ENCODE results near the gene NOPCHAP1.

The NOPCHAP1 gene

DNA sequence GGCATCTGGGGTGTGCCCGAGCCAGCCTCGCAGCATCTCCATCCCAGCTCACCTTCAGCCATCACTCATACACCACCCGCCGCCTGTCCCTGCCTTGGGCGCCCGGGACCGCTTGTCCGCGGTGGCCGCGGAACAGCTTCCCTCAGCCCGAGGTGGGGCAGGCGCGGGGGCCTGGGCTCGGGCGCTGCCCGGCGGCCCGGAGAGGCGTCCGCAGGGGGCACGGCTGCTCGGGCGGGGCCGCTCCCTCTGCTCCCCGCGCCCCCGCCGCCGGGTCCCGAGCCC lies 28.5 kb upstream of the NOPCHAP1 start:
- peak; percentile 31 for ATAC-seq

DNA sequence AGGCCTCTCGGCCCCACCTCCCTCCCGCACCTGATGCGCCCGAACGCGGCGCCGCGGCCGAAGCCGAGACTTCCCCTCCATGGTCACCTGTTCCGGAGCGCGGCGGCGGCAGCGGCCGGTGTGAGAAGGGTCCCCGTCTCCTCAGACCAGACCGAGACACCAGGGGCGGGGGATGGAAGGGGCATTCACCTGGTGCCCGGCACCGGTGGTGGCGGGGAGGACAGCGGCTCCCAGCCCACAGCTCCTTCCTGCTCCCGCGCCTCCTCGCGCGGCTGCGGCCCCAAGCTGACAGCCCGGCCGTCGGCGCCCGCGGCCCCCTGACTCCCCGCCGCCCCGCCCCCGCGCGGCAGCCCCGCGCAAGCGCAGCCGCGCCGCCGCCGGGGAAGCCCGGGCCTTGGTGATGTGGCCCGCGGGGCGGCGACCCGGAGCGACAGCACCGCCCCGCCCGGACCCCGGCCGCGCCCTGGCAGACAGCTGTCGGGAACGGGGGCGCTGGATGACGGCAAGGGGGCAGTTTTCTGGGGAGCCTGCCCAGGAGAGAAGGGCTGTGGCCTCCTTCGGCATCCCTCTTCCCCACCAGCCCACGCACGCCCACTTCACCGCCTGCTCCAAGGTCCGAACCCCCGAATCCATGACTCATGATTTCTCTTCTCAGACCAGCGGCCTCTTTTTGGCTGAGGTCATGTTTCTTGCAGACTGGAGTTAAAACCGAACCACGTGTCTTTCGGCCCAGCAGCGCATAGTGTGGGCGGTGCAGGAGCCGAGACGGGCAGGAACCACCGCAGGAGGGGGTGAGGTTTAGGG lies 27.9 kb upstream of the NOPCHAP1 start, which contains the start of gene SLC41A2:
Gene SLC41A2 (minus strand): TSS at position 290 of the 804 bp plus-strand sequence. CDS start 29,763 bp downstream, outside the sequence.
- TF ChIP-seq GLIS3 (CRISPR knock-in tag; IDR thresholded peaks at IDR 0.05): no peak
- TF ChIP-seq TSHZ2 (CRISPR knock-in tag; IDR thresholded peaks at IDR 0.05): 0 out of 2 replicates have a peak, but pooled peaks have one; percentile 20
- no peak for TF ChIP-seq ZFP30 (CRISPR knock-in tag; IDR thresholded peaks at IDR 0.05)
- peak; percentile 84 for ATAC-seq

More for the DNA sequence above, 28.5 kb upstream of the NOPCHAP1 start:
- TF ChIP-seq, protein P1, sequence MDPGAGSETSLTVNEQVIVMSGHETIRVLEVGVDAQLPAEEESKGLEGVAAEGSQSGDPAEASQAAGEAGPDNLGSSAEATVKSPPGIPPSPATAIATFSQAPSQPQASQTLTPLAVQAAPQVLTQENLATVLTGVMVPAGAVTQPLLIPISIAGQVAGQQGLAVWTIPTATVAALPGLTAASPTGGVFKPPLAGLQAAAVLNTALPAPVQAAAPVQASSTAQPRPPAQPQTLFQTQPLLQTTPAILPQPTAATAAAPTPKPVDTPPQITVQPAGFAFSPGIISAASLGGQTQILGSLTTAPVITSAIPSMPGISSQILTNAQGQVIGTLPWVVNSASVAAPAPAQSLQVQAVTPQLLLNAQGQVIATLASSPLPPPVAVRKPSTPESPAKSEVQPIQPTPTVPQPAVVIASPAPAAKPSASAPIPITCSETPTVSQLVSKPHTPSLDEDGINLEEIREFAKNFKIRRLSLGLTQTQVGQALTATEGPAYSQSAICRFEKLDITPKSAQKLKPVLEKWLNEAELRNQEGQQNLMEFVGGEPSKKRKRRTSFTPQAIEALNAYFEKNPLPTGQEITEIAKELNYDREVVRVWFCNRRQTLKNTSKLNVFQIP (CRISPR knock-in tag; IDR thresholded peaks at IDR 0.05; ENCODE audit: borderline replicate concordance, low read depth): no peak
- TF ChIP-seq, protein P2, sequence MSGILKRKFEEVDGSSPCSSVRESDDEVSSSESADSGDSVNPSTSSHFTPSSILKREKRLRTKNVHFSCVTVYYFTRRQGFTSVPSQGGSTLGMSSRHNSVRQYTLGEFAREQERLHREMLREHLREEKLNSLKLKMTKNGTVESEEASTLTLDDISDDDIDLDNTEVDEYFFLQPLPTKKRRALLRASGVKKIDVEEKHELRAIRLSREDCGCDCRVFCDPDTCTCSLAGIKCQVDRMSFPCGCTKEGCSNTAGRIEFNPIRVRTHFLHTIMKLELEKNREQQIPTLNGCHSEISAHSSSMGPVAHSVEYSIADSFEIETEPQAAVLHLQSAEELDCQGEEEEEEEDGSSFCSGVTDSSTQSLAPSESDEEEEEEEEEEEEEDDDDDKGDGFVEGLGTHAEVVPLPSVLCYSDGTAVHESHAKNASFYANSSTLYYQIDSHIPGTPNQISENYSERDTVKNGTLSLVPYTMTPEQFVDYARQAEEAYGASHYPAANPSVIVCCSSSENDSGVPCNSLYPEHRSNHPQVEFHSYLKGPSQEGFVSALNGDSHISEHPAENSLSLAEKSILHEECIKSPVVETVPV (CRISPR knock-in tag; IDR thresholded peaks at IDR 0.05): no peak
- TF ChIP-seq BACH2 (CRISPR knock-in tag; IDR thresholded peaks at IDR 0.05; ENCODE audit: borderline replicate concordance): no peak
- no peak for TF ChIP-seq ZNF8 (CRISPR knock-in tag; IDR thresholded peaks at IDR 0.05)
- no peak for TF ChIP-seq TOX (CRISPR knock-in tag; IDR thresholded peaks at IDR 0.05; ENCODE audit: borderline replicate concordance)
- TF ChIP-seq, protein P3, sequence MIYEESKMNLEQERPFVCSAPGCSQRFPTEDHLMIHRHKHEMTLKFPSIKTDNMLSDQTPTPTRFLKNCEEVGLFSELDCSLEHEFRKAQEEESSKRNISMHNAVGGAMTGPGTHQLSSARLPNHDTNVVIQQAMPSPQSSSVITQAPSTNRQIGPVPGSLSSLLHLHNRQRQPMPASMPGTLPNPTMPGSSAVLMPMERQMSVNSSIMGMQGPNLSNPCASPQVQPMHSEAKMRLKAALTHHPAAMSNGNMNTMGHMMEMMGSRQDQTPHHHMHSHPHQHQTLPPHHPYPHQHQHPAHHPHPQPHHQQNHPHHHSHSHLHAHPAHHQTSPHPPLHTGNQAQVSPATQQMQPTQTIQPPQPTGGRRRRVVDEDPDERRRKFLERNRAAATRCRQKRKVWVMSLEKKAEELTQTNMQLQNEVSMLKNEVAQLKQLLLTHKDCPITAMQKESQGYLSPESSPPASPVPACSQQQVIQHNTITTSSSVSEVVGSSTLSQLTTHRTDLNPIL (CRISPR knock-in tag; IDR thresholded peaks at IDR 0.05; ENCODE audit: low read depth): no peak
- TF ChIP-seq ZC3H10 (CRISPR knock-in tag; IDR thresholded peaks at IDR 0.05): no peak
- TF ChIP-seq TSHZ2 (CRISPR knock-in tag; IDR thresholded peaks at IDR 0.05): no peak
- no peak for TF ChIP-seq PATZ1 (CRISPR knock-in tag; IDR thresholded peaks at IDR 0.05; ENCODE audit: borderline replicate concordance)
- no peak for TF ChIP-seq ZFP30 (CRISPR knock-in tag; IDR thresholded peaks at IDR 0.05)
- TF ChIP-seq TCF4 (CRISPR knock-in tag; IDR thresholded peaks at IDR 0.05; ENCODE audit: borderline replicate concordance): no peak
- no peak for TF ChIP-seq ZFP3 (CRISPR knock-in tag; IDR thresholded peaks at IDR 0.05)
- TF ChIP-seq OSR1 (CRISPR knock-in tag; IDR thresholded peaks at IDR 0.05): no peak

- ATAC-seq: peak; percentile 34
- TF ChIP-seq TCF4 (CRISPR knock-in tag; IDR thresholded peaks at IDR 0.05; ENCODE audit: borderline replicate concordance) (no peak), TOX (CRISPR knock-in tag; IDR thresholded peaks at IDR 0.05; ENCODE audit: borderline replicate concordance) (no peak), OSR1 (CRISPR knock-in tag; IDR thresholded peaks at IDR 0.05) (no peak), ISL1 (CRISPR knock-in tag; IDR thresholded peaks at IDR 0.05) (no peak), PATZ1 (CRISPR knock-in tag; IDR thresholded peaks at IDR 0.05; ENCODE audit: borderline replicate concordance) (no peak), GLIS3 (CRISPR knock-in tag; IDR thresholded peaks at IDR 0.05) (no peak), ZNF70 (CRISPR knock-in tag; IDR thresholded peaks at IDR 0.05) (no peak), BACH2 (CRISPR knock-in tag; IDR thresholded peaks at IDR 0.05; ENCODE audit: borderline replicate concordance) (no peak), ZNF8 (CRISPR knock-in tag; IDR thresholded peaks at IDR 0.05) (no peak), ZFP30 (CRISPR knock-in tag; IDR thresholded peaks at IDR 0.05) (no peak)
- TF ChIP-seq, protein P2 (CRISPR knock-in tag; IDR thresholded peaks at IDR 0.05): no peak
- TF ChIP-seq, protein P3 (CRISPR knock-in tag; IDR thresholded peaks at IDR 0.05; ENCODE audit: low read depth): no peak
Observed at GRCh38 chr12:104958805-104959334, 27.2 kb upstream of the NOPCHAP1 start.
